GM21447 (cell line): ENCODE measurements around the gene CACNA2D3.

Experiments
- ATAC-seq: cut with Tn5 transposase; IDR thresholded peaks from one replicate; pipeline ENCODE4 v1.9.1; 2021; ENCODE audit not compliant: unreplicated experiment

Gene CACNA2D3

GRCh38 chr3:54168451-54168850 lies 46.1 kb downstream of the CACNA2D3 start:
- ATAC-seq, result no peak

DNA sequence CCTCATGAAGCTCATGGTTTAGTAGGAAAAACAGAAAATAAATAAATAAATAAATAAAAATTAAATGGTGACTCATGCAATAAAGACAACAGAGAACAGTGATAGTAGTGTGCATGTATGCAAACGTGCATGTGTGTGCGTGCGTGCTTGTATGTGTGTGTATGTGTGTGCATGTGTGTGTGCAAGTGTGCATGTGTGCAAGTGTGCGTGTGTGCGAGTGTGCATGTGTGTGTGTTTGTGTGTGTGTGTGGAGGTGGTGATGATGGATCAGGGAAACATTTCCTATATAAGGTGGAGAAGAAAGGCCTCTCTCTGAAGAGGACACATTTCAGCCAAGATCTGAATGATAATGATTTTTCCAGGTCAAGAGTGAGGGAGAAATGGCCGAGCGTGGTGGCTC lies 47.2 kb downstream of the CACNA2D3 start:
- no peak for ATAC-seq

- no peak for ATAC-seq
Measured at GRCh38 chr3:54171509-54171908, 49.2 kb downstream of the CACNA2D3 start.

DNA sequence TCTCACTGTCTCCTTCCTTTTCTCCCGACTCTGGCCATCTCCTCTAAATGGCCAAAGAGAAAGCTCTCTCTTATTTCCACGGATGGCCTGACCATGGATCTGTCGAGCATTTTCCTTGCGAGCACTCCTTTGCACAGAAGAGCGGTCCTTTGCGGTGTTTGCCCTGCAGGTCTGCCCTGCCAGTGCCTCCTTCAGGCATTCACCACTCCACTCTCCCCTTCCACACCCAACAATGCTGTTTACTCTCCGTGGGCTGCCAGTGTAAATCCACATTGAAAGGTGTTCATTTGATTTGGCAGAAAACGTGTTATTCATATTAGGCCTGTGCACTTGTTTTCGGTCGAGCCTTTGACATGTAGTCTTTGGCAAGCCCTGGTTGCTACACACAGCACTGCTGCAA lies 49.6 kb downstream of the CACNA2D3 start:
- no peak for ATAC-seq

- ATAC-seq, result no peak
Measured at GRCh38 chr3:54173371-54173770, 51.0 kb downstream of the CACNA2D3 start.

- ATAC-seq, result no peak
Measured at GRCh38 chr3:54176106-54176505, 53.8 kb downstream of the CACNA2D3 start.

DNA sequence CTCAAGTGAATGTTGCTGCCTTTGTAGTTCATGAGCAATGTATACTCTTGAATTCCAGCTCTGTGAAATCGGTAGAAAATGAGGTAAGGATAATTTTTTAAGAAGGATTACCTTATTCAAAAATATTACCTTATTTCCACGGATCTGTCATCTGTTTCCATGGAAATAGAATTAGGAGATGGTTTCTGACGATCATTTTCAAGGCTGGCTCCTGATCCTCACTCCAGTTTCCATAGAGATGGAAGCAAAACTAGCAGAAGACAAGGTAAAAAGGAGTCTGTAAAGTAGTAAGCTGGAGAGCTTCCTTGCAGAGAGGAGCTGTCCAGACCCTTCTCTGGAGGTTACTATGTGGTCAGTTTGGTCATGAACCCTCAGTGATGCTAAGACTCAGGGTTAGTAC lies 55.5 kb downstream of the CACNA2D3 start:
- no peak for ATAC-seq

GRCh38 chr3:54178376-54178775 lies 56.0 kb downstream of the CACNA2D3 start:
- no peak for ATAC-seq

GRCh38 chr3:54180921-54181320 lies 58.6 kb downstream of the CACNA2D3 start:
- ATAC-seq, result no peak

- no peak for ATAC-seq
Measured at GRCh38 chr3:54182242-54182641, 59.9 kb downstream of the CACNA2D3 start.

DNA sequence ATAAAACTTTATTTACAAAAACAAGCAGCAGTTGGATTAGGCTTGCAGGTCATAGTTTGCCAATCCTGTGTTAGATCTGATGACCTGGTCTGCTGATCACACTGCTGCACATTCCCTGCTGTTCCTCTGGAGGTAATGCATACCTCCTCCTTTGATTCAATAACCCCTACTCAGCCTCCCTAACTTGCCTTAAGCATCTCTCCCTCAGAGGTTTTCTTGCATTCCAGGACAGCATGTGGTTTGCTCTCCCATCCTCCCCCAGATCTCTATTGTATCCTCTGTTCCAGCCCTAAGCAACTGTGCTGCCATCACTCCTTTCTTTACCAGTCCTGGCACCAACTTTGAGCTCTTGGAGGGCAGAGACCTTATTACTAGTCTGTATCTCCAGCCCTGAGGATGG lies 63.4 kb downstream of the CACNA2D3 start:
- no peak for ATAC-seq

GRCh38 chr3:54188176-54188791 lies 65.9 kb downstream of the CACNA2D3 start:
- ATAC-seq, result no peak

DNA sequence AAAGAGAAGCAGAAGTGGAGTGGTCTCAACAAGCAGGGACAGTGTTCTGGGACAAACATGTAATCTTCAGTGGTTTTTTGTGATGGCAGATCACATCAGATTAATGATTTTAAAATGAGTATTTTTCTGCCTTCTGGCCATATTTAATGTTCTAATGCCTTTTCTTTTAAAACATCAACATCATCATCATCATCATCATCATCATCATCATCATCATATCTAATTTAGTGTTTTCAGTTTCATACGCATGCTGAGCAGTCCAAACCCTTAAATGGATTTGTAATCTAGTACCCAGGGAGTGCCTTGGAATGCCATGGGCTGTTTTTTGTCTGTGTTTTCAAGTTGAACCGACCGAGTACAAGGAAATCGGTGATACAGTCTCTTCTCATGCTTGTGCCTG lies 68.9 kb downstream of the CACNA2D3 start:
- no peak for ATAC-seq

DNA sequence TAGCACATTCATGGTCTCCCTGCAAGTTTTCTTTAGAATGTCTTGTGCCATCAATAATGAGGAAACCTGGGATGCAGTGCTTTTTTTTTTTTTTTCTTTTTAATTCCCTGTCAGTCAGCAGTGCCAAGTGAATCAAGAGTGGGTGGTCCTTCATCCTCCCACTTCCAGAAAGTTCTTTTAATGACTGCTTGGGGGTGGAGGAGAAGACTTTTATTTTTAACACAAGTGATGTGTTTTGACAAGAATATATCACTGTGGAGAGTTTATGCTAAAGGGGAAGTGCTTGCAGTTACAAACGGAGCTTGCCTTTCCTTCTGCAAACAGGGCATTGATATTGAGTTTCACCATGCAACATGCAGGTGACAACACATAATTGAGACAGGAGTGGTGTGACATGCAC lies 69.7 kb downstream of the CACNA2D3 start:
- no peak for ATAC-seq

- ATAC-seq, result no peak
Measured at GRCh38 chr3:54193093-54193492, 70.7 kb downstream of the CACNA2D3 start.

- ATAC-seq, result no peak
Measured at GRCh38 chr3:54196360-54196991, 74.1 kb downstream of the CACNA2D3 start.

- ATAC-seq, result no peak
Measured at GRCh38 chr3:54197509-54197908, 75.2 kb downstream of the CACNA2D3 start.

- ATAC-seq, result no peak
Measured at GRCh38 chr3:54198556-54198955, 76.2 kb downstream of the CACNA2D3 start.

DNA sequence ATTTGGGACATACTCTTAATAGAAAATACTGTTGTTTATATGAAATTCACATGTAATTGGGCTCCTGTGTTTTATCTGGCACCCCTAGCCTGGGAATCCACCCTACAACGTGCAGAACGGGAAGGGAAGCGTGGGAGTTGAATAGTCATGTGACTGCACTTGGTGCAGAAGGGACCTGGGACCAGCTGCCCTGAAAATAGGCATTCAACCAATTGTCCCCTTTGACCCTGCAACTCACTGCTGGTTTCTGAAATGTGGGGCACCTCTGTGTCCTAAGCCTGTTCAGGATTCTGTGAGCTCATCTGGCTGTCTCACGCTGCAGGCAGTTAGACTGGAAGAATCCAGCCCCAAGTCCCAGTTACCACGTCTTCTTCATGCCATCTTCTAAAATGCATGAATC lies 79.7 kb downstream of the CACNA2D3 start:
- ATAC-seq, result no peak

DNA sequence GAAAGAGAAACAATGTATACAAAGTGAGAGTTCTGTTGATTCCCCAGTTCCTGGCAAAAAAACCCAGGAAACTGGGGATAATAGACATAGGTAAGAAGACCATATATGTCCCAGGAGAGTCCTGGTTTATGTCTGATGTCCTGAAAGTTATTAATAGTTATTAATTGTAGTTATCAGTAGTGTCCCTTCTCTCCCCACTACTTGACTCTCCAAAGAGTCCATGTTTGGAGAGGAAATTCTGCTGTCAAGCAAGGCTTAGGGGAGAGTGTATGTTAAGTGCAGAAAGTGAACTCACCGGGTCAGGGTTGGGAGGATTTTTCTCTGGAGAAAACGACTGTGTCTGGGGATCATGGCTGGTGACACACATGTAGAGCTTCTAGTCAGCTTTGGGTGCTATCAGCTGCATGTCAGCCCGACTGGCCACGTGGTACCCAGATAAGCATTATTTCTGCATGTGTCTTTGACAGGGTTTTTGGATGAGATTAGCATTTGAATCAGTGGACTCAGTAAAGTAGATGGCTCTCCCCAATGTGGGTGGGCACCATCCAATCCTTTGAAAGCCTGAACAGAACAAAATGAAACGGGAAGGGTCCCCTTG lies 80.4 kb downstream of the CACNA2D3 start:
- ATAC-seq, result no peak

DNA sequence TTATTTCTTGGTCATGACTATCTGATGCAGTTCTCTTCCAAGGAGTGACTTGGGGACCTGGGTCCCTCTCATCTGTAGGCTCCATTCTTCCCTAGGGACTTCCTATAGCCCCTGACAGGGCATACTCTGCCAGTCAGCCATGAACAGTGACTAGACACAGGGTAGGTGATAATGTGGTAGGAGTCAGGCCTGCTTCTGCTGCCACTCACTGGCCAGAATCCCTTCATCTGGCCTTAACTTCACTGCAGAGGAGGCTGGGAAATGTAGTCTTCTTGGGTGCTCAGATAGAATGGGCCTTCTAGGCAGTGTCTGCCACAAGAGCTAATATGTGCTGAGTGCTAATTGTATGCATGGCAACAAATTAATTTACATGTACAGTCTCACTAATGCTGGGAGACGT lies 84.5 kb downstream of the CACNA2D3 start:
- no peak for ATAC-seq

- no peak for ATAC-seq
Measured at GRCh38 chr3:54211097-54211496, 88.7 kb downstream of the CACNA2D3 start.

- ATAC-seq, result no peak
Measured at GRCh38 chr3:54212723-54213122, 90.4 kb downstream of the CACNA2D3 start.
